ENCODE results near the gene LTBP1. TPM values are rescaled to one million over a fixed set of nuclear protein-coding genes. Genes with fewer than 3 reads are reported as not detected.

LTBP1 gene
- total RNA-seq, 2 experiments from 2014 or later: 0.10 to 0.27 TPM

GRCh38 chr2:33312355-33312754, 365.6 kb downstream of the LTBP1 start:
- Mint-ChIP-seq H3K4me3 (no peak overlapping the region), H3K36me3 (no peaks in the 10 kb centered on the region), H3K27ac (no peak overlapping the region), H3K4me1 (ENCODE audit: low read depth) (peaks cover 11% of the 10 kb centered on the region), H3K27me3 (peaks cover 33% of the 10 kb centered on the region), H3K9me3 (no peaks in the 10 kb centered on the region)
- DNase-seq: no peak
- intact Hi-C loops (cut with micrococcal nuclease): loop anchor here (2.0 kb wide), 1 partner anchor 40 kb away; no protein-coding TSS in a partner anchor
- ChIA-PET POLR2A (interaction anchor here (1.0 kb wide), 1 partner anchor 10 kb away, joined by 3 read pairs; no protein-coding TSS in a partner anchor), CTCF (no interaction called here)

DNA sequence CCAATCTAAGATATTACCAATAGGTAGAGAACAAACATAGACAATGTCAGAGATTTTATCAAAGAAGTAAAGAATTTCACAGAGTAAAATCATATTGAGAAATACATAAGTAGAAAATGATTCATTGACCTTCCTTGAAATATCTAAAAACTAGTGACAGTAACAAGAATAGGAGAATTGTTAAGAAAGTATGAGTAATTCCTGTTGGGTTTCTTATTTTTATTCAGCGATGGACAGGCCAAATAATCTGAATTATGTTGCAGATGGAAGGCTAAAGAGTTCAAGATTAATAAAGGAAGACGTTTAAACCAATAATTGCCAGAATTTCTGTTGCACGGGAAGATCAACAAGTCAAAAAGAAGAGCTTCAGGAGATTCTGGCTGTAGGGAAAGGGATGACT, 366.3 kb downstream of the LTBP1 start:
- Mint-ChIP-seq H3K4me1 (ENCODE audit: low read depth) (peaks cover 11% of the 10 kb centered on the region), H3K4me3 (no peak overlapping the region), H3K9me3 (no peaks in the 10 kb centered on the region), H3K27me3 (peaks cover 36% of the 10 kb centered on the region), H3K36me3 (no peaks in the 10 kb centered on the region), H3K27ac (no peak overlapping the region)
- intact Hi-C loops (cut with micrococcal nuclease): loop anchor here (2.0 kb wide), 1 partner anchor 40 kb away; no protein-coding TSS in a partner anchor
- no peak for DNase-seq
- ChIA-PET CTCF (no interaction called here), POLR2A (interaction anchor here (1.0 kb wide), 1 partner anchor 9 kb away, joined by 3 read pairs; no protein-coding TSS in a partner anchor)

- no peaks in the 10 kb centered on the region for H3K9me3 Mint-ChIP-seq
- intact Hi-C loops (cut with micrococcal nuclease): no loop called here
- no peak overlapping the region for H3K27ac Mint-ChIP-seq
- POLR2A ChIA-PET: no interaction called here
- CTCF ChIA-PET: no interaction called here
- peaks cover 11% of the 10 kb centered on the region for H3K4me1 Mint-ChIP-seq (ENCODE audit: low read depth)
- no peak for DNase-seq
- H3K36me3 Mint-ChIP-seq: no peaks in the 10 kb centered on the region
- H3K4me3 Mint-ChIP-seq: no peak overlapping the region
- peaks cover 40% of the 10 kb centered on the region for H3K27me3 Mint-ChIP-seq
Observed at GRCh38 chr2:33314541-33314940, 367.8 kb downstream of the LTBP1 start.

DNA sequence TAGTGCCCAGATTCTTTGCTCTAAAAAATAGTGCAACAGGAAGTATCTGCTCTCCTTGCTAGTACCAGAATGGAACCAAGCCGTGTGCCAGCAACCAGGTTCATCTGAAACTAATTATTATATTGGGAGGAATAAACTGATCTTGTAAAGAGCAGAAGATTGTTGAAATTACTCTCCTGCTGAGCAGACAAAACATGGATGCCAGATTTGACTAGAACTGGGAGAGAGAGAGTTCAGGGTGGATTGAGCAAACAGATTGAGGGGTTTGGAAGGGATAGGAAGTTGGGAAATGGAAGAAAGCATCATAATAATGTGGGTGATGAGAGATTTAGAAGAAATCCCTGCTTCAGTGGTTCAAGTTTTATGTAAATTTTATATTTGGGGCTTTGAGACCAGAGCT, 369.6 kb downstream of the LTBP1 start:
- no peaks in the 10 kb centered on the region for H3K9me3 Mint-ChIP-seq
- POLR2A ChIA-PET: no interaction called here
- H3K27me3 Mint-ChIP-seq: peaks cover 39% of the 10 kb centered on the region
- no peak overlapping the region for H3K27ac Mint-ChIP-seq
- no peaks in the 10 kb centered on the region for H3K36me3 Mint-ChIP-seq
- H3K4me3 Mint-ChIP-seq: no peak overlapping the region
- no peak for DNase-seq
- intact Hi-C loops (cut with micrococcal nuclease): no loop called here
- H3K4me1 Mint-ChIP-seq (ENCODE audit: low read depth): peaks cover 24% of the 10 kb centered on the region
- CTCF ChIA-PET: interaction anchor here (0.7 to 1.0 kb wide), 2 partner anchors 45 to 319 kb away, joined by 3 read pairs; no protein-coding TSS in a partner anchor

DNA sequence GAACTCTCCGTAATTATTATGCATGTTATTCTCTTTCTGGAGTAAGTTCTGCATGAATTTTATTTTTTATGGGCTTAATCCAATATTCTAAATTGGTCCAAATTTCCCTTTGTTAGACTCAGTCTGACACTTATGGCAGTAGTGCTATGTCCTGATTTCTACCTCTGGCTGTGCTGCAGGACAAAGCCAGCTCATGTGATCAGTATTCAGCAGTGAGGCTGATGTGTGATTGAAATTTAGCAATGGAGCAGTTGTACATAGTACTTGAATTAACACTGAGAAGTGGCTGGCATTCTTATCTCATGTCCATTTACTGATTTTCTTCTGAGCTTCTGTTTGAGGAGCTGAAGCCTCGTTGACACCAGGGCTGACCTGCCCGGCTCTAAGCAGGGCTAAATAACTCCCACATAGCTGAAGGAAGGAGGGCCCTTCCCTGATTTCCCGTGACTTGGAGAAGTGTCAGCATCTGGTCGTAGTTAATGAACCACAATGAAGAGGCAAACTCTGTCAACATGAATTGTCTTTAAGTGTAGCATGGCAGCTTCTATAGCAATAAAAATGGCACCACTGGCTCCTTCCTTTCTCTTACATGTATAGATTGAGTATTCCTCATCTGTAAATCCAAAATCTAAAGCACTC, 370.7 kb downstream of the LTBP1 start:
- ChIA-PET POLR2A (no interaction called here), CTCF (no interaction called here)
- peaks cover 37% of the 10 kb centered on the region for H3K27me3 Mint-ChIP-seq
- H3K4me1 Mint-ChIP-seq (ENCODE audit: low read depth): peaks cover 34% of the 10 kb centered on the region
- intact Hi-C loops (cut with micrococcal nuclease): no loop called here
- H3K9me3 Mint-ChIP-seq: no peaks in the 10 kb centered on the region
- DNase-seq: no peak
- H3K27ac Mint-ChIP-seq: no peak overlapping the region
- no peaks in the 10 kb centered on the region for H3K36me3 Mint-ChIP-seq
- H3K4me3 Mint-ChIP-seq: no peak overlapping the region

DNA sequence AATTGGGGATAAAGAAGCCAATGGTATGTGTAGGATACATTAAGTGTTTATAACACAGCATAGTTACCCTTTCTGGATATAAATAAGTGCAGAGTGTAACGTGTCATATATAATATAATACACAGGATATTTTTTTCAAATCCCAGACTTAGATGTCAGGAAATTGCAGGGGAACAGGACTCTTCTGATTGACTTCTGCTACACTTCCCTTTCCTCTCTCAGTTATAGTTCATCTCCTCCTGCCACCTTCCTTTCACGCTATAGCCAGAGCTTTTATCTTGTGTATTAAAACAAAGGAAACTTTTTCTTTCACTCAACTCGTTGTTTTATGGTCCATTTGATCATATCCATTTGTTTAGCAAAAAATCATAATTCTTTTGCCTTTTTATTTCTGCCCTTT, 371.7 kb downstream of the LTBP1 start:
- H3K27me3 Mint-ChIP-seq: peaks cover 30% of the 10 kb centered on the region
- intact Hi-C loops (cut with micrococcal nuclease): no loop called here
- no peaks in the 10 kb centered on the region for H3K36me3 Mint-ChIP-seq
- H3K9me3 Mint-ChIP-seq: no peaks in the 10 kb centered on the region
- ChIA-PET POLR2A (no interaction called here), CTCF (interaction anchor here (0.7 kb wide), 1 partner anchor 40 kb away, joined by 3 read pairs; no protein-coding TSS in a partner anchor)
- peaks cover 29% of the 10 kb centered on the region for H3K4me1 Mint-ChIP-seq (ENCODE audit: low read depth)
- no peak overlapping the region for H3K4me3 Mint-ChIP-seq
- no peak for DNase-seq
- no peak overlapping the region for H3K27ac Mint-ChIP-seq

DNA sequence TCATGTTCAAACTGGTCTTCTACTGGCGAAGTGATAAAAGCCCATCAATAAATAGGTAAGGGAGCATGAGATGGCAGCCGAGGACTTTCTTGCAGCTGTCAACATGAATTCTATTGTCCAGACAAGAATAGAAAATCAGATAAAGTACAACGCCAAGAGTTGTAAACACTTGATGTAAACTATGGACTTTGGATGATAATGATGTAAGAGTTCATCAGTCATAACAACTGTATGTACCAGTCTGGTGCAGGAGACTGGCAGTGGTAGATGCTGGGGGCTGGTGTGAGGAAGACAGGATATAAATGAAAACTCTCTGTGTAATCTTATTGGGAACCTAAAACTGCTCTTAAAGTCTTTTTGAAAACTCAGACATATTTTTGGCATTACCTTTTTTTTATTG, 373.8 kb downstream of the LTBP1 start:
- CTCF ChIA-PET: no interaction called here
- POLR2A ChIA-PET: no interaction called here
- Mint-ChIP-seq H3K27ac (peak overlapping the region; percentile 28), H3K4me3 (no peak overlapping the region), H3K4me1 (ENCODE audit: low read depth) (peaks cover 28% of the 10 kb centered on the region), H3K27me3 (peaks cover 20% of the 10 kb centered on the region), H3K9me3 (no peaks in the 10 kb centered on the region), H3K36me3 (no peaks in the 10 kb centered on the region)
- DNase-seq: no peak
- intact Hi-C loops (cut with micrococcal nuclease): loop anchor here (2.0 to 5.0 kb wide), 2 partner anchors 278 to 963 kb away; partner anchors contain the start of genes BIRC6 and FAM98A

DNA sequence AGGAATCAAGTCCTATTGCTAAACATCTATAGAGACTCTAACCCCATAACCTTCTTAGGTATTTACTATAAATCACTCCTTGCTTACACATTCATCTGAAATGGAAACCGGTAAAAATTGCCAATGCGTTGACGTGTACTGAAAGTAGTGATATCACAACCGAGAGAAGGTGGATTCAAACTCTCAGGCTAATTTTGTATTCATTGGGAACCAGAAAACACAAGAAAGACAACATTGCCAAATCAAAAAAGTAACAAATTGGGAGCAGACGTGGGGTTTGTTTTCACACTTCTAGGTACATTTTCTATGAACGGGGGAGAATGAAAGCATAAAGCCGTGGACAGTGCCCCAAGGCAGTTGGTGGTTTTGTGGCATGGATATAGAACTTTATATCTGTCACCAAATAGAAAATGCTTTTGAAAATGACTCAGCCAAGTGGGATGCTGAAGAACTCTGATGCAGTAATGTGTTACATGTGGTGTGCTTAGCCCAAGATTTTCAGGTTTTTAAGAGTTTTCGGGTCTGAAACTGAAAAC, 374.6 kb downstream of the LTBP1 start:
- Mint-ChIP-seq H3K27ac (peak overlapping the region; percentile 82), H3K9me3 (no peaks in the 10 kb centered on the region), H3K27me3 (peaks cover 19% of the 10 kb centered on the region), H3K36me3 (no peaks in the 10 kb centered on the region), H3K4me3 (no peak overlapping the region), H3K4me1 (ENCODE audit: low read depth) (peaks cover 28% of the 10 kb centered on the region)
- ChIA-PET POLR2A (interaction anchor here (0.7 kb wide), 1 partner anchor 9 kb away, joined by 3 read pairs; no protein-coding TSS in a partner anchor), CTCF (interaction anchor here (0.6 kb wide), 1 partner anchor 262 kb away, joined by 3 read pairs; no protein-coding TSS in a partner anchor)
- peak; percentile 68 for DNase-seq
- intact Hi-C loops (cut with micrococcal nuclease): loop anchor here (1.0 to 5.0 kb wide), 7 partner anchors 15 to 964 kb away; partner anchors contain the start of genes BIRC6, FAM98A and RASGRP3

DNA sequence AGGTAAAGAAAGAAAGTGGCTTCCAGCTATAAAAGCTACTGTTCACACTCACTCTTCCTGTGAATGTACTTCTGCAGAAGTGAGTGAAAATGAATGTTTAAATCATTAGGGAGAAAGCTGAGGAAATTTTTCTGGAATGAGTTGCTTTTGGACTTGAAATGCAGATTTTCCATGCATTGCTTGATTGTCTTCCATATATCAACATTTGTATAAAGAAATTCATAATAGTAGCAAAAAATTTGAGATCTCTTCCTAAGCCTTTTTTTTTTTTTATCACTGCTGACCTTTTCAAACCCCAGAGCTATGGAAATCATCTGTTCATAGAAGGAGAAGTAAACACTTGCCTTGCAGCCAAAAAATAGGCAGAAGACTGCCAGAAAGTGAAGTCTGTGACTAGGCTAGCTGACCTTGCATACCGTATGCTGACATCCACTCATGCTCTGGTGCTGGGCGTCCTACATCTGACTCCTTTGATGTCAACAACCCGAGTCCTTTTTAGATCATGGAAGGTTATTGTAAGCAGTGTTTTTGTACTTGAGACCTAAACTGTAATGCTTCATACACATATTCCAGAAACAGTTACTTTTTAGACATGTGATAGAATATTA, 375.2 kb downstream of the LTBP1 start:
- peak; percentile 24 for DNase-seq
- Mint-ChIP-seq H3K4me1 (ENCODE audit: low read depth) (peaks cover 28% of the 10 kb centered on the region), H3K27me3 (peaks cover 19% of the 10 kb centered on the region), H3K27ac (peak overlapping the region; percentile 82), H3K4me3 (peak overlapping the region; percentile 46), H3K9me3 (no peaks in the 10 kb centered on the region), H3K36me3 (no peaks in the 10 kb centered on the region)
- intact Hi-C loops (cut with micrococcal nuclease): loop anchor here (1.0 to 5.0 kb wide), 7 partner anchors 14 to 965 kb away; partner anchors contain the start of genes BIRC6, FAM98A and RASGRP3
- POLR2A ChIA-PET: interaction anchor here (0.7 kb wide), 1 partner anchor 9 kb away, joined by 3 read pairs; no protein-coding TSS in a partner anchor
- CTCF ChIA-PET: interaction anchor here (0.6 kb wide), 1 partner anchor 261 kb away, joined by 3 read pairs; no protein-coding TSS in a partner anchor

DNA sequence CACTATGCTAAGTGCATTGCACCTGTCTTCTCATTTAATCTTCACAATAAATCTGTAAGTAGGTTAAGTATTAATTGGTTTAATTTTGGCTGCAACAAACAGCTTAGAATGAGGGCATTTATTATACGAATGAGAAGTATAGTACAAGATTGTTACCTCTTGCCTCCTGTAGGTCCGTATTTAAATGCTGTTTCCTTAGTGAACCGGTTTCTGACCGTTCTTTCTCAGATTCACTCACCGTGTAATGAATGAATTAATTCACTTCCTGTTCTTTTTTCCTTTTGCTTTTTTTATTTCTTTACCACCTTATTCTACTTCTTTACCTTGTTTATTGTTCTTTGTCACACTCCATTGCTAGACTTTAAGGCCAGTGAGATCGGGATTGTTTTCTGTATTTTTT, 375.9 kb downstream of the LTBP1 start:
- H3K27ac Mint-ChIP-seq: no peak overlapping the region
- ChIA-PET CTCF (no interaction called here), POLR2A (no interaction called here)
- no peaks in the 10 kb centered on the region for H3K36me3 Mint-ChIP-seq
- intact Hi-C loops (cut with micrococcal nuclease): loop anchor here (5.0 kb wide), 1 partner anchor 965 kb away; the partner anchor contains the start of gene BIRC6
- no peak overlapping the region for H3K4me3 Mint-ChIP-seq
- no peak for DNase-seq
- peaks cover 17% of the 10 kb centered on the region for H3K27me3 Mint-ChIP-seq
- no peaks in the 10 kb centered on the region for H3K9me3 Mint-ChIP-seq
- H3K4me1 Mint-ChIP-seq (ENCODE audit: low read depth): peaks cover 28% of the 10 kb centered on the region

GRCh38 chr2:33323957-33324356, 377.2 kb downstream of the LTBP1 start:
- ChIA-PET POLR2A (no interaction called here), CTCF (interaction anchor here (0.9 kb wide), 1 partner anchor 56 kb away, joined by 3 read pairs; no protein-coding TSS in a partner anchor)
- peaks cover 15% of the 10 kb centered on the region for H3K27me3 Mint-ChIP-seq
- H3K4me3 Mint-ChIP-seq: no peak overlapping the region
- DNase-seq: no peak
- no peak overlapping the region for H3K27ac Mint-ChIP-seq
- peaks cover 28% of the 10 kb centered on the region for H3K4me1 Mint-ChIP-seq (ENCODE audit: low read depth)
- no peaks in the 10 kb centered on the region for H3K9me3 Mint-ChIP-seq
- intact Hi-C loops (cut with micrococcal nuclease): loop anchor here (5.0 kb wide), 1 partner anchor 967 kb away; the partner anchor contains the start of gene BIRC6
- H3K36me3 Mint-ChIP-seq: no peaks in the 10 kb centered on the region

DNA sequence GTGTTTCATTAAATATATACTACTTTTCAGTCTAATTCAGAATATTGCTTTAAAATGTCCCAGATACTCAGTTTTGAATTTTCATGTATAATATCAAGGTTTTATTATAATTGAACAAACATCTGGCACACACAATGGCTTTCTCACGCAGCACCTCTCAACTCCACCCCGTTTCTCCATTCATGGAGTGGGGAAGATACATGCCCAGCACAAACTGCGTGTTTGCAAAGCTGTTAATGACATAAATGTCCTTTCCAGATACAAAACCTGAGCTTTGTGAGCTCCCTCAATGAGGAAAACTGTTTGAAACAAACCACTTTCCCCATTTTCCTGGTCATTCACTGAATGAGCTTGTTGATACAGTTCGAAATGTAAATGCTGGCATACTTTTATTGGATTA, 379.3 kb downstream of the LTBP1 start:
- H3K4me3 Mint-ChIP-seq: no peak overlapping the region
- no peaks in the 10 kb centered on the region for H3K9me3 Mint-ChIP-seq
- intact Hi-C loops (cut with micrococcal nuclease): no loop called here
- peaks cover 13% of the 10 kb centered on the region for H3K27me3 Mint-ChIP-seq
- H3K36me3 Mint-ChIP-seq: no peaks in the 10 kb centered on the region
- H3K27ac Mint-ChIP-seq: no peak overlapping the region
- no peak for DNase-seq
- ChIA-PET CTCF (no interaction called here), POLR2A (no interaction called here)
- peaks cover 18% of the 10 kb centered on the region for H3K4me1 Mint-ChIP-seq (ENCODE audit: low read depth)
